RWPE2 (cell line): ENCODE measurements around the gene PLP1.
"Not testable (repeated sequence)": the region's sequence is repeated elsewhere in the genome, so short reads cannot be mapped to it uniquely, and the experiment has no call there.

Experiments
- ATAC-seq: fragments of 200-7000 bp; cut with Tn5 transposase; 3 replicates; pipeline ENCODE4 v1.9.1; 2021; ENCODE audit warnings: low read depth
- DNase-seq: peaks from one replicate; pipeline ENCODE4 v3.0.0-alpha.2; 2020; ENCODE audit warnings: low spot score
- H3K27ac ChIP-seq: fragments of 450-650 bp; 2 replicates; pipeline ENCODE4 v1.5.1; 2017; ENCODE audit warnings: mild to moderate bottlenecking; ENCODE audit not compliant: poor library complexity, severe bottlenecking
- H3K27me3 ChIP-seq: fragments of 250-450 bp; sonication (Bioruptor Pico); 2 replicates; pipeline ENCODE4 v1.5.1; 2021; ENCODE audit warnings: mild to moderate bottlenecking, moderate library complexity; ENCODE audit not compliant: insufficient read depth, poor library complexity, severe bottlenecking
- H3K36me3 ChIP-seq: fragments of 250-450 bp; sonication (Bioruptor Pico); 2 replicates; pipeline ENCODE4 v1.5.1; 2020; ENCODE audit warnings: low read depth, mild to moderate bottlenecking, moderate library complexity
- H3K4me1 ChIP-seq: fragments of 250-450 bp; sonication (Bioruptor Pico); 2 replicates; pipeline ENCODE4 v1.5.1; 2021; ENCODE audit warnings: mild to moderate bottlenecking, moderate library complexity; ENCODE audit not compliant: insufficient read depth, poor library complexity, severe bottlenecking
- H3K4me3 ChIP-seq: fragments of 250-450 bp; sonication (Bioruptor Pico); 2 replicates; pipeline ENCODE4 v1.5.1; 2021; ENCODE audit warnings: mild to moderate bottlenecking, moderate library complexity; ENCODE audit not compliant: severe bottlenecking
- H3K9me3 ChIP-seq: fragments of 250-450 bp; sonication (Bioruptor Pico); 2 replicates; pipeline ENCODE4 v1.5.1; 2021; ENCODE audit warnings: mild to moderate bottlenecking, moderate library complexity; ENCODE audit not compliant: severe bottlenecking
- TF ChIP-seq, protein P1 (sequence below): fragments of 450-650 bp; IDR thresholded peaks from one replicate; pipeline ENCODE4 v1.5.1; 2017; ENCODE audit warnings: mild to moderate bottlenecking, moderate library complexity; ENCODE audit not compliant: poor library complexity, severe bottlenecking

The PLP1 gene

DNA sequence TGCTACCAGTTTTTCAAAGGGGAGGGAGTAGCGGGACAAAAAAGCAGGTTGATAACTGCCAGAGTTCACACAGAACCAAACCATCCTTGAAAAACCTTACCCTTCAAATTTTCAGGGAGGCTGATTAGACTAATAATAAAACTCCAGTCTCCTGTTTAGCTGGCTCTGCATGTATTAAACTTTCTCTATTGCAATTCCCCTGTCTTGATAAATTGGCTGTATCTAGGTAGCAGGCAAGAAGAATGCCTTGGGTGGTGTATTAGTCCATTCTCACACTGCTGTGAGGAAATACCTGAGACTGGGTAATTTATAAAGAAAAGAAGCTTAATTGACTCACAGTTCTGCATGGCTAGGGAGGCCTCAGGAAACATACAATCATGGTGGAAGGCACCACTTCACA lies 18.1 kb upstream of the PLP1 start:
- Histone ChIP-seq H3K36me3 (no peaks in the 10 kb centered on the region), H3K27ac (no peak overlapping the region), H3K4me3 (no peak overlapping the region), H3K9me3 (no peaks in the 10 kb centered on the region), H3K27me3 (no peaks in the 10 kb centered on the region), H3K4me1 (no peaks in the 10 kb centered on the region)
- no peak for ATAC-seq
- DNase-seq, result no peak
- TF ChIP-seq, protein P1, sequence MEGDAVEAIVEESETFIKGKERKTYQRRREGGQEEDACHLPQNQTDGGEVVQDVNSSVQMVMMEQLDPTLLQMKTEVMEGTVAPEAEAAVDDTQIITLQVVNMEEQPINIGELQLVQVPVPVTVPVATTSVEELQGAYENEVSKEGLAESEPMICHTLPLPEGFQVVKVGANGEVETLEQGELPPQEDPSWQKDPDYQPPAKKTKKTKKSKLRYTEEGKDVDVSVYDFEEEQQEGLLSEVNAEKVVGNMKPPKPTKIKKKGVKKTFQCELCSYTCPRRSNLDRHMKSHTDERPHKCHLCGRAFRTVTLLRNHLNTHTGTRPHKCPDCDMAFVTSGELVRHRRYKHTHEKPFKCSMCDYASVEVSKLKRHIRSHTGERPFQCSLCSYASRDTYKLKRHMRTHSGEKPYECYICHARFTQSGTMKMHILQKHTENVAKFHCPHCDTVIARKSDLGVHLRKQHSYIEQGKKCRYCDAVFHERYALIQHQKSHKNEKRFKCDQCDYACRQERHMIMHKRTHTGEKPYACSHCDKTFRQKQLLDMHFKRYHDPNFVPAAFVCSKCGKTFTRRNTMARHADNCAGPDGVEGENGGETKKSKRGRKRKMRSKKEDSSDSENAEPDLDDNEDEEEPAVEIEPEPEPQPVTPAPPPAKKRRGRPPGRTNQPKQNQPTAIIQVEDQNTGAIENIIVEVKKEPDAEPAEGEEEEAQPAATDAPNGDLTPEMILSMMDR, result no peak

DNA sequence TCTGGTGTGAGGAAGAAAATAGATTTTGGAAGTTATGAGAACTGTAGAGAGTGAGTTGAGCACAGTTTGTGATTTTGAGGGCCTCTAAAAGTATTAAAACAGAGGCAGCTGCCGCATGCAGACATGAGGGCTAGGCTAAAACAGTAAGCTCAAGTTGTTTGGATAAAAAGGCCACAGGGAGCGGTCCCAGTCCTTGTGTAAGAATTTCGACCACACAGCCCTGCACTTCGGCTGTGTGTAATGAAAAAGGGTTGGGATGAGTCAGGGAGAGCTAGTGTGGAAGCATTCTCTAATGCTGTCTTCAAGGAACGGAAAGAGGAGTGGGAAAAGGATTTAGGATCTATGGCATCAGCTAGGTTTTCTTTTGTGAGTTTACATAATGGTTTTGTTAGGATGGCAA lies 13.1 kb upstream of the PLP1 start:
- not testable (repeated sequence) for H3K4me3 ChIP-seq, H3K36me3 ChIP-seq, H3K27me3 ChIP-seq, ATAC-seq, H3K9me3 ChIP-seq, DNase-seq, H3K27ac ChIP-seq, H3K4me1 ChIP-seq

DNA sequence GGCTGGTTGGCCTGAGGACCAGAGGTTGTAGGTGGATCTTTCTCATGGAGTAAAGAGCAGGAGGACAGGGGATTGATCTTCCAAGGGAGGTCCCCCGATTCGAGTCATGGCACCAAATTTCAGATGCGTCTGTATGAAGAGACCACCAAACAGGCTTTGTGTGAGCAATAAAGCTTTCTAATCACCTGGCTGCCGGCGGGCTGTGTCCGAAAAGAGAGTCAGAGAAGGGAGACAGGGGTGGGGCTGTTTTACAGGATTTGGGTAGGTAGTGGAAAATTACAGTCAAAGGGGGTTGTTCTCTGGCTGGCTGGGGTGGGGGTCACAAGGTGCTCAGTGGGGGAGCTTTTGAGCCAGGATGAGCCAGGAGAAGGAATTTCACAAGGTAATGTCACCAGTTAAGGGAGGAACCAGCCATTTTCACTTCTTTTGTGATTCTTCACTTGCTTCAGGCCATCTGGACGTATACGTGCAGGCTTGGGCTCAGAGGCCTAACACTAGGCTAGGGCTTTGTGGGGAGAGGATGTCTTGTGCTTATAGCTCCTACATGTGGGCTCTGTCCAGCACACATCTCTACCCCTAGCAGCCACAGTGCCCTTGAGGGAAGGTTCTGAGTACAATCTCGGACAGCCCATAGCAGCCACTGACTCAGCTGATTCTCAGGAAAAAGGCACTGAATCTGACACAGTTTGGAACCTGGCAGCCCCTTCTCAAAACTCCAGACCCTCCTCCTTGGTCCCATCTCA lies 9.7 kb upstream of the PLP1 start:
- DNase-seq, H3K36me3 ChIP-seq: not testable (repeated sequence)

DNA sequence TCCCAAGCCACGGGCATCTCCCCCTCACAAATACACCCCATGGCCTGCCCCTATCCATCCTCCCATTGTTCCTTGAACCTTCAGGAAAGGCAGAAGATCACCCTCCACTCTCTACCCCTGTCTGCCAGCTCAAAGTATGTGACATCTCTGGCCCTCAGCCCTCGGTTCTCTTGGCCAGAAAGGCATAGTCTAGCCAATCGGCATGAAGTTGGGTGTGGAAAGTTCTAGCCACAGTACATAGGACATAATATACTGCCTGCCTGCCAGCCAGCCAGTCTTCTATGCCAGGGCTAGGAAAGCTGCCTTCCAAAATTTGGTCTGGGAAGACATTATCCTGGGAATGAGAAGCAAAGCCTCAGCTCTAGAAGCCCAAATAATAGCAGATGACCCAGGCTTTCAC lies 3.2 kb upstream of the PLP1 start:
- Histone ChIP-seq H3K4me1 (no peaks in the 10 kb centered on the region), H3K9me3 (no peaks in the 10 kb centered on the region), H3K36me3 (no peaks in the 10 kb centered on the region), H3K27ac (no peak overlapping the region), H3K27me3 (no peaks in the 10 kb centered on the region), H3K4me3 (no peak overlapping the region)
- ATAC-seq, result no peak
- TF ChIP-seq, protein P1, result no peak
- no peak for DNase-seq

More for the DNA sequence above, 9.7 kb upstream of the PLP1 start:
- not testable (repeated sequence) for H3K4me3 ChIP-seq, H3K9me3 ChIP-seq, H3K27ac ChIP-seq, ATAC-seq, H3K27me3 ChIP-seq, H3K4me1 ChIP-seq

DNA sequence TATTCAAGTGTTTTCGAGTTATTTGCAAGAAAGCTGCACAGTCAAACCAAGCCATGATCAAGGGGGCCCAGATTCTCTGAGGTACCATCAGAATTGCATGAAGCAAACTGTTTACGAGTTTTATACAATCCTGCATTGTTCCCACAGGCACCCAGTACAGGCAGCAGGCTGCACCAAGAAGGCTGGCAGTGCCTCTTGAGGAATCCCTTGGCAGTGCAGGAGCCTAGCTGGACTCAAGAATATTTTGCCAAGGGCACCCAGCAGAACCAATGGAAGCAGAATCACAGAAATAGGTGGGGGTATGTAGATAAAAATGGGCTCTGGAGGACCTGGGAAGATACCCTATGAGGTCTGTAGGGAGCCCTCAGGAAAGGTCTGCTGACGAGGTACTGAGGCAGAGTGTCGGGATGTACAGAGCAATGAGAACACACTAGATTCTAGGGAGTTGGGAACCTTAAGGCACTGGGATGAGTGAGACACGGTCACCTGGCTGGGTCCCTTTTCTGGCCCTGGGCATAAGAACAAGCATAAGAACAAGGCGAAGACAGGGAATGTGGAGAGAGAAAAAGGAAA lies 2.5 kb upstream of the PLP1 start:
- DNase-seq (no peak), ATAC-seq (peak; percentile 70; the same call in 2 of the 3 replicates)
- Histone ChIP-seq H3K27me3 (no peaks in the 10 kb centered on the region), H3K4me1 (no peaks in the 10 kb centered on the region), H3K9me3 (no peaks in the 10 kb centered on the region), H3K36me3 (no peaks in the 10 kb centered on the region), H3K4me3 (no peak overlapping the region), H3K27ac (no peak overlapping the region)
- TF ChIP-seq, protein P1, result peak; percentile 67

DNA sequence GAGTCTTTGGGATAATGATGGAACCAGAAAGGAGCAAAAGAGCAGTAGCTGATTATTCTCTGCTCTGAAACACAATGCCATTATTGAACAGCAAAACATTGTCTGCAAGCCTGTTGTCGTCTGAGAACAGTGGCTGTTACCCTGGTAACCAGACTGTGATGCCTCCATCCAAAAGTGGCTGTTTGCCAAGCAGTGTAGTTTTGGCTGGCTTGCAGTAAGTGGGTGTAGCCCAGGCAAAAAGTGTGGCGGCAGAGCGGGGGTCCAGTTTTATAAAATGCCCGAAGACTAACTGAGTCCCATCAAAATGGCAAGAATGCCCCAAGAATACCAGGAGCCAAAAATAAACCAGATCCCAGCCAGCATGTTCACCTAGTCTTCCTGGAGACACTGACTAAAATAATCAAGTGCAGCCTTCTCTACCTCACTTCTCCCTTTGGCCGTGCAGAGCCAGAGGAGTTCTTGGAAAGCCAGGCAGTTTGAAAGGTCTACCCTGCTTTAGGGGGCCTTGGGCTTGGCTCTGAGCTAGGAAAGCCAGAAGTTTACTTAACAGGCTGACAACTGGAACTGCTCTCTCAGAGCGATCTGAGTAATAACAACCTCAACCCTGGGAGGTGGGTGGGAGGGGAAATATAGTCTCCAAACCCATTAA lies 2.6 kb downstream of the PLP1 start:
- ATAC-seq, result no peak

More for the DNA sequence above, 2.6 kb downstream of the PLP1 start:
- TF ChIP-seq, protein P1, result no peak
- no peak for DNase-seq
- Histone ChIP-seq H3K27ac (no peak overlapping the region), H3K4me3 (no peak overlapping the region), H3K27me3 (no peaks in the 10 kb centered on the region), H3K4me1 (no peaks in the 10 kb centered on the region), H3K36me3 (no peaks in the 10 kb centered on the region), H3K9me3 (no peaks in the 10 kb centered on the region)
